Daoy (cell line): ENCODE results near the gene DEFB129. TPM values are rescaled to one million over a fixed set of nuclear protein-coding genes. Genes with fewer than 3 reads are reported as not detected.
A peak's percentile ranks its signal among the peaks of the same experiment; 100 is the strongest.
"Not testable (repeated sequence)": the region's sequence is repeated elsewhere in the genome, so short reads cannot be mapped to it uniquely, and the experiment has no call there.

ENCODE experiments used
- DNase-seq: peaks from one replicate; pipeline ENCODE4 v3.0.0-alpha.2; 2015; ENCODE audit warnings: low read depth
- total RNA-seq: library from RNA; depleted of rRNA; stranded (reverse); fragments of >200 nt; shearing (Covaris generic); gene quantifications from 2 replicates; pipeline ENCODE4 v1.2.3, GENCODE V29; 2014; rRNA removed

The DEFB129 gene, protein sequence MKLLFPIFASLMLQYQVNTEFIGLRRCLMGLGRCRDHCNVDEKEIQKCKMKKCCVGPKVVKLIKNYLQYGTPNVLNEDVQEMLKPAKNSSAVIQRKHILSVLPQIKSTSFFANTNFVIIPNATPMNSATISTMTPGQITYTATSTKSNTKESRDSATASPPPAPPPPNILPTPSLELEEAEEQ
- not detected in 2 replicates for total RNA-seq

GRCh38 chr20:226958-227357 lies at the start of gene DEFB129:
Gene DEFB129 (plus strand): TSS chr20:227258. CDS start chr20:227289, 31 bp downstream.
- DNase-seq, result no peak

- DNase-seq, result no peak
Measured at GRCh38 chr20:184288-184687, 42.8 kb upstream of the DEFB129 start.

GRCh38 chr20:187733-188132 lies 39.3 kb upstream of the DEFB129 start:
- no peak for DNase-seq

GRCh38 chr20:189611-190010 lies 37.4 kb upstream of the DEFB129 start, which contains the start of gene DEFB128:
Gene DEFB128 (minus strand): TSS chr20:189711. CDS start chr20:189623, 88 bp downstream.
- no peak for DNase-seq

DNA sequence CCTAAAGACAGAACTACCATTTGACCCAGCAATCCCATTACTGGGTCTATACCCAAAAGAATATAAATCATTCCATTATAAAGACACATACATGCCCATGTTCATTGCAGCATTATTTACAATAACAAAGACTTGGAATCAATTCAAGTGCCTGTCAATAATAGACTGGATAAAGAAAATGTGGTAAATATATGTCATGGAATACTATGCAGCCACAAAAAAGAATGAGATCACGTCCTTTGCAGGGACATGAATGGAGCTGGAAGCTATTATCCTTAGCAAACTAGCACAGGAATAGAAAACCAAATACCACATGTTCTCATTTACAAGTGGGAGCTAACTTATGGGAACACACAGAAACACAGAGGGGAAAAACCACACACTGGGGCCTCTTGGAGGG lies 28.8 kb upstream of the DEFB129 start:
- DNase-seq, result no peak

DNA sequence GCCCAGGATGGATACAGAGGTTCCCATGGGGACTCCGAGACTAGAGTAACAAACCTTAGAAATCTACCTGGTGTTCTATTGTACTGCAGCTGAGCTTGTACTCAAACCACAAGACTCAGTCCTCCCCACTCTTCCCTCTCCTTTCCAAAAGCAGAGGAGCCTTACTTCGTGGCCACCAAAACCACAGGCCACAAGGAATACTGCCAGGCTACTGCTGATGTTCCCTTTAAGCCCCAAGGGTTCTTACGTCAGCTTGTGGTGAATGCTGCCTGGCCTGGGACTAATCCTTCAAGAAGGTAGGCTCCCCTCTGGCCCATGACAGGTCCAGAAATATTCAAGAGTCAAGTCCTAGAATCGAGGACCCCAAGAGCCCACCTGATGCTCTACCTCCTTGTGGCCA lies 27.1 kb upstream of the DEFB129 start:
- peak; percentile 11 for DNase-seq

DNA sequence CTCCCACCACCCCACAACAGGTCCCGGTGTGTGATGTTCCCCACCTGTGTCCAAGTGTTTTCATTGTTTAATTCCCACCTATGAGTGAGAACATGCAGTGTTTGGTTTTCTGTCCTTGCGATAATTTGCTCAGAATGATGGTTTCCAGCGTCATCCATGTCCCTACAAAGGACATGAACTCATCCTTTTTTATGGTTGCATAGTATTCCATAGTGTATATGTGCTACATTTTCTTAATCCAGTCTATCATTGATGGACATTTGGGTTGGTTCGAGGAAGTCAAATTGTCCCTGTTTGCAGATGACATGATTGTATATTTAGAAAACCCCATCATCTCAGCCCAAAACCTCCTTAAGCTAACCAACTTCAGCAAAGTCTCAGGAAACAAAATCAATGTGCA lies 23.4 kb upstream of the DEFB129 start:
- DNase-seq, result not testable (repeated sequence)

GRCh38 chr20:208942-209566 lies 18.0 kb upstream of the DEFB129 start:
- DNase-seq, result peak; percentile 36

DNA sequence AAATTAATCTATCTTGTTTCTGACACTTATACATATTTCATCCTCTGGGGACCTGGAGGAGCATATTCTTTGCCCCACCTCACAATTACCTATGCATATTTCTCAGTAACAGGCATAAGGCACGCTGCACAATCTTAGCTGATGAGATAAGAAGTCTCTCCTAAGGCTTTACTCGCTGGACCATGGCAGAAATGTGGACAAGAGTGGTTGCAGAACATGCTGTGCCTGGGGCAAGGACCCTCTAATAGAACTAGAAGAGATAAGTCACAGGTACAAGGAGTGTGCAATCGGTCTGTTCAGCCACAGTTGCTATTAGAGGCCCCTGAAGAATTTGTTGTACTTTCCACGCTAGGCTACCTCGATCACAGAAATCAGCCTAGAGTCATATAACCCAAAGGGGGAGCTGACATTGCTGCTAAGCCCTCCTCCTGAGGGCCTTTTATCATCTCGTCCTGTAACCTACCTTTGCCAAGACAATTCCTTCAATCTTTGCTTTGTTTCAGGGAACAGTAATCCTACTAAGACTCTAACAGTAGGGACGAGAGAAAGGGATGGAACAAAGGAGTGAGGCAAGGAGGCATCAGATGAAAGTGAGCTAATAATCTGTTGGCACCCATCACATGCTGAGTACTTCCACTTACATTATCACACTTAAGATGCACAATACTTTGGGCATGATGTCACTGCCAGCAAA lies 16.1 kb upstream of the DEFB129 start:
- no peak for DNase-seq

GRCh38 chr20:214383-214782 lies 12.7 kb upstream of the DEFB129 start:
- DNase-seq, result no peak

- DNase-seq, result no peak
Measured at GRCh38 chr20:215796-216195, 11.3 kb upstream of the DEFB129 start.

DNA sequence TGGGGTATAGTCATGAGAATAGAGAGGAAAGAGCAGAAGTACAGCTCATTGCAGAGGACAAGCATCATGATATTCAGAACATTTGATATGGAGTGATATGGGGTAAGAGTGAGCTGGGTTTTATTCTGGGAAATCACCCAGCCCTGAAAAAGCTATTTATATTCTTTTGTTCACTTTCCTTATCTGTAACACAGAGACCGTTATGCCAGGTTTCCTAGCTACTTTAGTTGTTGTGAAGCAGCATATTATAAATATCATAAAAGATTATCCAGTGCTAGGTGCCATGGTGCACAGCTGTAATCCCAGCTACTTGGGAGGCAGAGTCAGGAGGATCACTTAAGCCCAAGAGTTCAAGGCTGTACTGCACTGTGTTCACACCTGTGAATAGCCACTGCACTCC lies 9.8 kb upstream of the DEFB129 start:
- DNase-seq, result no peak

- DNase-seq, result peak; percentile 14
Measured at GRCh38 chr20:219290-220115, 7.6 kb upstream of the DEFB129 start.

- DNase-seq, result no peak
Measured at GRCh38 chr20:221258-221830, 5.7 kb upstream of the DEFB129 start.

DNA sequence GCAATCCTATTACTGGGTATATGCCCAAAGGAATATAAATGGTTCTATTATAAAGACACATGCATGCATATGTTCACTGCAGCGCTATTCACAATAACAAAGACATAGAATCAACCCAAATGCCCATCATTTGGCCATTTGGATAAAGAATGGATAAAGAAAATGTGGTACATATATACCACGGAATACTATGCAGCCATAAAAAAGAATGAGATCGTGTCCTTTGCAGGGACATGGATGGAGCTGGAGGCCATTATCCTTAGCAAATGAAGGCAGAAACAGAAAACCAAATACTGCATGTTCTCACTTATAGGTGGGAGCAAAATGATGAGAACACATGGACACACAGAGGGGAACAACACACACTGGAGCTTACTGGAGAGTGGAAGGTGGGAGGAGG lies 1.2 kb upstream of the DEFB129 start:
- DNase-seq, result not testable (repeated sequence)

GRCh38 chr20:227439-228105 lies 514 bp downstream of the DEFB129 start:
- no peak for DNase-seq

GRCh38 chr20:235891-236290 lies 8.8 kb downstream of the DEFB129 start:
- DNase-seq, result no peak

GRCh38 chr20:237489-237888 lies 10.4 kb downstream of the DEFB129 start:
- DNase-seq, result peak; percentile 7

DNA sequence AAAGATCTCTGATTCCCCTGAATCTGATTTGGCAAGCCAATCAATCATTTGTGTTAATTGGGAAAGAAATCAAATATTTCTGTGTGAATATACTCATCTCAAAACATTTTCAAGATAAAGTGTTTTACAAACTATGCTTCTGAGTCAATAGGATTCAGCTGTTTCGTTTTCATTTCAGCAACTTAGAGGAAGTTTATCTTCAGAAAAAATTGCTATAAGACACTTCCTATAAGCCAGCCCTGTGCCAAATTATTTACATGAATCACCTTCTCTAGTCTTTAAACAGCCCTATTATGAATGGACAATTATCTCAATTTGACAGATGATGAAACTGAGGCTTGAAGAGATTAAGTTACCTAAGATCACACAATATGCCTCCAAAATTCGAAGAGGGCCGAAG lies 10.9 kb downstream of the DEFB129 start:
- DNase-seq, result no peak

GRCh38 chr20:242905-243304 lies 15.8 kb downstream of the DEFB129 start:
- DNase-seq, result no peak

GRCh38 chr20:251354-251753 lies 24.3 kb downstream of the DEFB129 start:
- DNase-seq, result no peak
